Measurements from ENCODE around the gene ANO8. TPM values are rescaled to one million over a fixed set of nuclear protein-coding genes. Genes with fewer than 3 reads are reported as not detected.

ANO8 gene
- total and polyA plus RNA-seq, 2 of the 13 experiments (the other 11 are each of a cell fraction or from before 2014, with no cell fraction given), result 1.8 to 3.5 TPM

GRCh38 chr19:17334414-17335409, at the start of gene ANO8 (continued):
- TF ChIP-seq ZNF142 (CRISPR knock-in tag; IDR thresholded peaks at IDR 0.05) (peak; percentile 100), PHF20 (CRISPR knock-in tag; IDR thresholded peaks at IDR 0.05) (peak; percentile 51; the same call in 1 of the 2 replicates), HDAC1 (CRISPR knock-in tag; IDR thresholded peaks at IDR 0.05) (peak; percentile 58; the same call in 1 of the 2 replicates), ZNF317 (CRISPR knock-in tag; IDR thresholded peaks at IDR 0.05) (0 out of 2 replicates have a peak, but pooled peaks have one; percentile 51), BRF2 (CRISPR knock-in tag; IDR thresholded peaks at IDR 0.05) (0 out of 2 replicates have a peak, but pooled peaks have one; percentile 32), CREM (IDR thresholded peaks at IDR 0.05) (peak; percentile 63), CREM (CRISPR knock-in tag; IDR thresholded peaks at IDR 0.05) (no peak), PCBP2 (optimal IDR thresholded peaks at IDR 0.05; ENCODE audit: low read depth, low read length, poor library complexity, severe bottlenecking) (no peak), TEAD3 (CRISPR knock-in tag; optimal IDR thresholded peaks at IDR 0.05; ENCODE audit: borderline replicate concordance) (peak; percentile 47)
- TF ChIP-seq, protein P1, sequence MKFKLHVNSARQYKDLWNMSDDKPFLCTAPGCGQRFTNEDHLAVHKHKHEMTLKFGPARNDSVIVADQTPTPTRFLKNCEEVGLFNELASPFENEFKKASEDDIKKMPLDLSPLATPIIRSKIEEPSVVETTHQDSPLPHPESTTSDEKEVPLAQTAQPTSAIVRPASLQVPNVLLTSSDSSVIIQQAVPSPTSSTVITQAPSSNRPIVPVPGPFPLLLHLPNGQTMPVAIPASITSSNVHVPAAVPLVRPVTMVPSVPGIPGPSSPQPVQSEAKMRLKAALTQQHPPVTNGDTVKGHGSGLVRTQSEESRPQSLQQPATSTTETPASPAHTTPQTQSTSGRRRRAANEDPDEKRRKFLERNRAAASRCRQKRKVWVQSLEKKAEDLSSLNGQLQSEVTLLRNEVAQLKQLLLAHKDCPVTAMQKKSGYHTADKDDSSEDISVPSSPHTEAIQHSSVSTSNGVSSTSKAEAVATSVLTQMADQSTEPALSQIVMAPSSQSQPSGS (CRISPR knock-in tag; IDR thresholded peaks at IDR 0.05), result peak; percentile 73; the same call in 1 of the 2 replicates
- TF ChIP-seq, protein P2, sequence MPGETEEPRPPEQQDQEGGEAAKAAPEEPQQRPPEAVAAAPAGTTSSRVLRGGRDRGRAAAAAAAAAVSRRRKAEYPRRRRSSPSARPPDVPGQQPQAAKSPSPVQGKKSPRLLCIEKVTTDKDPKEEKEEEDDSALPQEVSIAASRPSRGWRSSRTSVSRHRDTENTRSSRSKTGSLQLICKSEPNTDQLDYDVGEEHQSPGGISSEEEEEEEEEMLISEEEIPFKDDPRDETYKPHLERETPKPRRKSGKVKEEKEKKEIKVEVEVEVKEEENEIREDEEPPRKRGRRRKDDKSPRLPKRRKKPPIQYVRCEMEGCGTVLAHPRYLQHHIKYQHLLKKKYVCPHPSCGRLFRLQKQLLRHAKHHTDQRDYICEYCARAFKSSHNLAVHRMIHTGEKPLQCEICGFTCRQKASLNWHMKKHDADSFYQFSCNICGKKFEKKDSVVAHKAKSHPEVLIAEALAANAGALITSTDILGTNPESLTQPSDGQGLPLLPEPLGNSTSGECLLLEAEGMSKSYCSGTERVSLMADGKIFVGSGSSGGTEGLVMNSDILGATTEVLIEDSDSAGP (CRISPR knock-in tag; IDR thresholded peaks at IDR 0.05; ENCODE audit: borderline replicate concordance), result peak; percentile 52
- TF ChIP-seq, protein P3, sequence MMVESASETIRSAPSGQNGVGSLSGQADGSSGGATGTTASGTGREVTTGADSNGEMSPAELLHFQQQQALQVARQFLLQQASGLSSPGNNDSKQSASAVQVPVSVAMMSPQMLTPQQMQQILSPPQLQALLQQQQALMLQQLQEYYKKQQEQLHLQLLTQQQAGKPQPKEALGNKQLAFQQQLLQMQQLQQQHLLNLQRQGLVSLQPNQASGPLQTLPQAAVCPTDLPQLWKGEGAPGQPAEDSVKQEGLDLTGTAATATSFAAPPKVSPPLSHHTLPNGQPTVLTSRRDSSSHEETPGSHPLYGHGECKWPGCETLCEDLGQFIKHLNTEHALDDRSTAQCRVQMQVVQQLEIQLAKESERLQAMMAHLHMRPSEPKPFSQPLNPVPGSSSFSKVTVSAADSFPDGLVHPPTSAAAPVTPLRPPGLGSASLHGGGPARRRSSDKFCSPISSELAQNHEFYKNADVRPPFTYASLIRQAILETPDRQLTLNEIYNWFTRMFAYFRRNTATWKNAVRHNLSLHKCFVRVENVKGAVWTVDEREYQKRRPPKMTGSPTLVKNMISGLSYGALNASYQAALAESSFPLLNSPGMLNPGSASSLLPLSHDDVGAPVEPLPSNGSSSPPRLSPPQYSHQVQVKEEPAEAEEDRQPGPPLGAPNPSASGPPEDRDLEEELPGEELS (CRISPR knock-in tag; IDR thresholded peaks at IDR 0.05), result peak; percentile 23; the same call in 1 of the 2 replicates
- TF ChIP-seq, protein P4, sequence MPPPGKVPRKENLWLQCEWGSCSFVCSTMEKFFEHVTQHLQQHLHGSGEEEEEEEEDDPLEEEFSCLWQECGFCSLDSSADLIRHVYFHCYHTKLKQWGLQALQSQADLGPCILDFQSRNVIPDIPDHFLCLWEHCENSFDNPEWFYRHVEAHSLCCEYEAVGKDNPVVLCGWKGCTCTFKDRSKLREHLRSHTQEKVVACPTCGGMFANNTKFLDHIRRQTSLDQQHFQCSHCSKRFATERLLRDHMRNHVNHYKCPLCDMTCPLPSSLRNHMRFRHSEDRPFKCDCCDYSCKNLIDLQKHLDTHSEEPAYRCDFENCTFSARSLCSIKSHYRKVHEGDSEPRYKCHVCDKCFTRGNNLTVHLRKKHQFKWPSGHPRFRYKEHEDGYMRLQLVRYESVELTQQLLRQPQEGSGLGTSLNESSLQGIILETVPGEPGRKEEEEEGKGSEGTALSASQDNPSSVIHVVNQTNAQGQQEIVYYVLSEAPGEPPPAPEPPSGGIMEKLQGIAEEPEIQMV (CRISPR knock-in tag; IDR thresholded peaks at IDR 0.05; ENCODE audit: low read depth), result peak; percentile 91; the same call in 1 of the 2 replicates
